Astrocyte (in vitro differentiated cells and primary cell): ENCODE data around the gene VSTM2B. TPM values are rescaled to one million over a fixed set of nuclear protein-coding genes. Genes with fewer than 3 reads are reported as not detected.
"Not testable (repeated sequence)": the region's sequence is repeated elsewhere in the genome, so short reads cannot be mapped to it uniquely, and the experiment has no call there.

ENCODE experiments used
- DNase-seq: peaks from one replicate; pipeline ENCODE4 v3.0.0-alpha.2; 2010; ENCODE audit warnings: low read depth
- FAIRE-seq: peaks from 2 replicates; lab custom pipeline; 2011; peaks lifted over from hg19 to GRCh38; lab: Jason Lieb, UNC
- H2AFZ ChIP-seq: 2 replicates; pipeline ENCODE4 v1.6.0; 2012; ENCODE audit warnings: low read depth, low read length, inconsistent platforms
- H3K27ac ChIP-seq: 2 replicates; pipeline ENCODE4 v1.5.1; 2011; ENCODE audit warnings: low read depth, low read length, inconsistent platforms
- H3K27me3 ChIP-seq: 2 replicates; pipeline ENCODE4 v1.6.0; 2011; ENCODE audit warnings: low read length, inconsistent platforms; ENCODE audit not compliant: insufficient read depth
- H3K36me3 ChIP-seq: 2 replicates; pipeline ENCODE4 v1.5.1; 2011; ENCODE audit warnings: low read length, inconsistent platforms; ENCODE audit not compliant: insufficient read depth
- H3K4me1 ChIP-seq: 2 replicates; pipeline ENCODE4 v1.5.1; 2011; ENCODE audit warnings: low read length, inconsistent platforms; ENCODE audit not compliant: insufficient read depth
- H3K4me2 ChIP-seq: 2 replicates; pipeline ENCODE4 v1.6.0; 2012; ENCODE audit warnings: low read length, inconsistent platforms
- H3K4me3 ChIP-seq: 2 replicates; pipeline ENCODE4 v1.5.1; 2011; ENCODE audit warnings: low read depth, mild to moderate bottlenecking, low read length, inconsistent platforms; ENCODE audit not compliant: insufficient read depth
- H3K79me2 ChIP-seq: 2 replicates; pipeline ENCODE4 v1.6.0; 2012; ENCODE audit warnings: mild to moderate bottlenecking, low read length, inconsistent platforms; ENCODE audit not compliant: insufficient read depth
- H3K9ac ChIP-seq: 2 replicates; pipeline ENCODE4 v1.6.0; 2012; ENCODE audit warnings: mild to moderate bottlenecking, low read length, inconsistent platforms
- H3K9me3 ChIP-seq: 2 replicates; pipeline ENCODE4 v1.5.1; 2012; ENCODE audit warnings: low read depth, mild to moderate bottlenecking, low read length, inconsistent platforms; ENCODE audit not compliant: insufficient read depth
- H4K20me1 ChIP-seq: 2 replicates; pipeline ENCODE4 v1.6.0; 2012; ENCODE audit warnings: low read length, inconsistent platforms; ENCODE audit not compliant: insufficient read depth
- H3K27ac Mint-ChIP-seq: one replicate; pipeline ENCODE4 v1.8.0; 2021; ENCODE audit warnings: mild to moderate bottlenecking, mixed read lengths; ENCODE audit not compliant: unreplicated experiment
- H3K27me3 Mint-ChIP-seq: one replicate; pipeline ENCODE4 v1.8.0; 2021; ENCODE audit warnings: low read depth, mixed read lengths; ENCODE audit not compliant: unreplicated experiment
- H3K36me3 Mint-ChIP-seq: one replicate; pipeline ENCODE4 v1.8.0; 2021; ENCODE audit warnings: low read depth, mixed read lengths; ENCODE audit not compliant: unreplicated experiment
- H3K4me1 Mint-ChIP-seq: one replicate; pipeline ENCODE4 v1.8.0; 2021; ENCODE audit warnings: low read depth, mixed read lengths; ENCODE audit not compliant: unreplicated experiment
- H3K4me3 Mint-ChIP-seq: one replicate; pipeline ENCODE4 v1.8.0; 2021; ENCODE audit warnings: mild to moderate bottlenecking, moderate library complexity, mixed read lengths; ENCODE audit not compliant: unreplicated experiment
- H3K9me3 Mint-ChIP-seq: one replicate; pipeline ENCODE4 v1.8.0; 2021; ENCODE audit warnings: mild to moderate bottlenecking, mixed read lengths; ENCODE audit not compliant: unreplicated experiment
- CTCF ChIP-seq: IDR thresholded peaks from 2 replicates; pipeline ENCODE4 v1.5.1; 2011; ENCODE audit warnings: low read depth, mild to moderate bottlenecking, inconsistent platforms, low read length, moderate library complexity; ENCODE audit not compliant: insufficient read depth
- EZH2 ChIP-seq: IDR thresholded peaks from 2 replicates; pipeline ENCODE4 v1.6.1; 2012; ENCODE audit warnings: mild to moderate bottlenecking, low read length, inconsistent platforms; ENCODE audit not compliant: insufficient read depth
- total RNA-seq: library from RNA; stranded (reverse); gene quantifications from 2 replicates; pipeline ENCODE4 v1.2.1, GENCODE V29; 2021

VSTM2B gene
- total RNA-seq, 1 donor from 2014 or later, result not detected

- Histone ChIP-seq H3K36me3 (no peaks in the 10 kb centered on the region), H3K27me3 (no peaks in the 10 kb centered on the region), H3K9ac (no peak overlapping the region), H2AFZ (no peak overlapping the region), H4K20me1 (no peaks in the 10 kb centered on the region), H3K4me3 (no peak overlapping the region), H3K27ac (no peak overlapping the region), H3K9me3 (no peaks in the 10 kb centered on the region), H3K4me1 (no peaks in the 10 kb centered on the region), H3K4me2 (no peak overlapping the region), H3K79me2 (no peaks in the 10 kb centered on the region)
- H3K27ac Mint-ChIP-seq, result no peak overlapping the region
- TF ChIP-seq CTCF (no peak), EZH2 (no peak)
- H3K36me3 Mint-ChIP-seq, result no peaks in the 10 kb centered on the region
- no peaks in the 10 kb centered on the region for H3K4me1 Mint-ChIP-seq
- peaks cover 38% of the 10 kb centered on the region for H3K27me3 Mint-ChIP-seq
- DNase-seq, result no peak
- no peak overlapping the region for H3K4me3 Mint-ChIP-seq
- no peak for FAIRE-seq
- H3K9me3 Mint-ChIP-seq, result peaks cover 18% of the 10 kb centered on the region
Observed at GRCh38 chr19:29484876-29485275, 40.9 kb upstream of the VSTM2B start.

- Histone ChIP-seq H3K27me3 (no peaks in the 10 kb centered on the region), H3K4me3 (no peak overlapping the region), H3K79me2 (no peaks in the 10 kb centered on the region), H3K4me1 (no peaks in the 10 kb centered on the region), H3K27ac (no peak overlapping the region), H4K20me1 (no peaks in the 10 kb centered on the region), H3K4me2 (no peak overlapping the region), H3K9ac (no peak overlapping the region), H3K9me3 (no peaks in the 10 kb centered on the region), H3K36me3 (no peaks in the 10 kb centered on the region), H2AFZ (no peak overlapping the region)
- peaks cover 40% of the 10 kb centered on the region for H3K27me3 Mint-ChIP-seq
- H3K36me3 Mint-ChIP-seq, result no peaks in the 10 kb centered on the region
- peaks cover 13% of the 10 kb centered on the region for H3K9me3 Mint-ChIP-seq
- no peak overlapping the region for H3K27ac Mint-ChIP-seq
- FAIRE-seq, result no peak
- no peak for DNase-seq
- H3K4me1 Mint-ChIP-seq, result no peaks in the 10 kb centered on the region
- no peak overlapping the region for H3K4me3 Mint-ChIP-seq
- TF ChIP-seq EZH2 (no peak), CTCF (no peak)
Observed at GRCh38 chr19:29485293-29485692, 40.5 kb upstream of the VSTM2B start.

- not testable (repeated sequence) for H3K4me3 ChIP-seq, H3K4me2 ChIP-seq, H4K20me1 ChIP-seq, H3K4me3 Mint-ChIP-seq, H3K4me1 Mint-ChIP-seq, H3K36me3 ChIP-seq, H3K4me1 ChIP-seq, H3K36me3 Mint-ChIP-seq, H3K27me3 ChIP-seq, DNase-seq, H3K27ac ChIP-seq, H3K9me3 ChIP-seq, H2AFZ ChIP-seq, H3K27ac Mint-ChIP-seq, FAIRE-seq, H3K9ac ChIP-seq, H3K79me2 ChIP-seq, H3K9me3 Mint-ChIP-seq
- H3K27me3 Mint-ChIP-seq, result peaks cover 53% of the 10 kb centered on the region
Observed at GRCh38 chr19:29486961-29487360, 38.8 kb upstream of the VSTM2B start.
